HFFc6 (cell line): ENCODE results near the gene TIAL1. TPM values are rescaled to one million over a fixed set of nuclear protein-coding genes. Genes with fewer than 3 reads are reported as not detected.
A peak's percentile ranks its signal among the peaks of the same experiment; 100 is the strongest.

ENCODE experiments used
- DNase-seq: peaks from one replicate; pipeline ENCODE4 v3.0.0-alpha.2; 2018
- H3K27ac Mint-ChIP-seq: 2 replicates; pipeline ENCODE4 v1.8.0; 2020; ENCODE audit warnings: mild to moderate bottlenecking, mixed read lengths
- H3K27me3 Mint-ChIP-seq: 2 replicates; pipeline ENCODE4 v1.8.0; 2021; ENCODE audit warnings: mild to moderate bottlenecking, moderate library complexity, mixed read lengths; ENCODE audit not compliant: insufficient read depth
- H3K36me3 Mint-ChIP-seq: 2 replicates; pipeline ENCODE4 v1.8.0; 2021; ENCODE audit warnings: low read depth, mixed read lengths
- H3K4me1 Mint-ChIP-seq: 2 replicates; pipeline ENCODE4 v1.8.0; 2020; ENCODE audit warnings: low read depth, mixed read lengths
- H3K4me3 Mint-ChIP-seq: 2 replicates; pipeline ENCODE4 v1.8.0; 2020; ENCODE audit warnings: mild to moderate bottlenecking, moderate library complexity, mixed read lengths
- H3K9me3 Mint-ChIP-seq: 2 replicates; pipeline ENCODE4 v1.8.0; 2020; ENCODE audit warnings: mild to moderate bottlenecking, mixed read lengths
- total RNA-seq, 6 experiments: library from RNA; stranded (reverse); fragmentation: NEBNext Ultra II Directional; extraction: Animal tissue kit (Norgen Biotek cat#: 25700); gene quantifications; 2 replicates in 1 of 6; 3 replicates in 5 of 6; pipeline ENCODE4 v1.2.3, GENCODE V29; 2021
- TF ChIP-seq, protein P1 (sequence below): fragments of 200-600 bp; sonication (generic); IDR thresholded peaks from 2 replicates; pipeline ENCODE4 v1.5.0; 2021; ENCODE audit warnings: antibody characterized with exemption, mild to moderate bottlenecking

TIAL1 gene
- total RNA-seq, 6 experiments from 2014 or later, result 129 to 149 (median 134) TPM

- Mint-ChIP-seq H3K4me3 (no peak overlapping the region), H3K27ac (no peak overlapping the region), H3K4me1 (no peaks in the 10 kb centered on the region), H3K27me3 (no peaks in the 10 kb centered on the region; the same call in none of the 2 replicates), H3K36me3 (no peaks in the 10 kb centered on the region), H3K9me3 (no peaks in the 10 kb centered on the region)
- TF ChIP-seq, protein P1, sequence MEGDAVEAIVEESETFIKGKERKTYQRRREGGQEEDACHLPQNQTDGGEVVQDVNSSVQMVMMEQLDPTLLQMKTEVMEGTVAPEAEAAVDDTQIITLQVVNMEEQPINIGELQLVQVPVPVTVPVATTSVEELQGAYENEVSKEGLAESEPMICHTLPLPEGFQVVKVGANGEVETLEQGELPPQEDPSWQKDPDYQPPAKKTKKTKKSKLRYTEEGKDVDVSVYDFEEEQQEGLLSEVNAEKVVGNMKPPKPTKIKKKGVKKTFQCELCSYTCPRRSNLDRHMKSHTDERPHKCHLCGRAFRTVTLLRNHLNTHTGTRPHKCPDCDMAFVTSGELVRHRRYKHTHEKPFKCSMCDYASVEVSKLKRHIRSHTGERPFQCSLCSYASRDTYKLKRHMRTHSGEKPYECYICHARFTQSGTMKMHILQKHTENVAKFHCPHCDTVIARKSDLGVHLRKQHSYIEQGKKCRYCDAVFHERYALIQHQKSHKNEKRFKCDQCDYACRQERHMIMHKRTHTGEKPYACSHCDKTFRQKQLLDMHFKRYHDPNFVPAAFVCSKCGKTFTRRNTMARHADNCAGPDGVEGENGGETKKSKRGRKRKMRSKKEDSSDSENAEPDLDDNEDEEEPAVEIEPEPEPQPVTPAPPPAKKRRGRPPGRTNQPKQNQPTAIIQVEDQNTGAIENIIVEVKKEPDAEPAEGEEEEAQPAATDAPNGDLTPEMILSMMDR, result no peak
- DNase-seq, result no peak
These were observed 41.5 kb downstream of the TIAL1 start for GRCh38 chr10:119555178-119555784.

- no peaks in the 10 kb centered on the region for H3K36me3 Mint-ChIP-seq
- peaks cover 8% of the 10 kb centered on the region for H3K27me3 Mint-ChIP-seq
- no peaks in the 10 kb centered on the region for H3K9me3 Mint-ChIP-seq
- H3K4me1 Mint-ChIP-seq, result peaks cover 8% of the 10 kb centered on the region
- H3K27ac Mint-ChIP-seq, result no peak overlapping the region
- H3K4me3 Mint-ChIP-seq, result no peak overlapping the region
- DNase-seq, result no peak
- TF ChIP-seq, protein P1, result no peak
These were observed 45.9 kb downstream of the TIAL1 start for GRCh38 chr10:119550827-119551226.

- Mint-ChIP-seq H3K9me3 (no peaks in the 10 kb centered on the region), H3K27ac (no peak overlapping the region), H3K27me3 (peaks cover 8% of the 10 kb centered on the region), H3K36me3 (no peaks in the 10 kb centered on the region), H3K4me1 (peaks cover 18% of the 10 kb centered on the region), H3K4me3 (no peak overlapping the region)
- TF ChIP-seq, protein P1, result no peak
- DNase-seq, result no peak
These were observed 47.3 kb downstream of the TIAL1 start for GRCh38 chr10:119549247-119549999.

DNA sequence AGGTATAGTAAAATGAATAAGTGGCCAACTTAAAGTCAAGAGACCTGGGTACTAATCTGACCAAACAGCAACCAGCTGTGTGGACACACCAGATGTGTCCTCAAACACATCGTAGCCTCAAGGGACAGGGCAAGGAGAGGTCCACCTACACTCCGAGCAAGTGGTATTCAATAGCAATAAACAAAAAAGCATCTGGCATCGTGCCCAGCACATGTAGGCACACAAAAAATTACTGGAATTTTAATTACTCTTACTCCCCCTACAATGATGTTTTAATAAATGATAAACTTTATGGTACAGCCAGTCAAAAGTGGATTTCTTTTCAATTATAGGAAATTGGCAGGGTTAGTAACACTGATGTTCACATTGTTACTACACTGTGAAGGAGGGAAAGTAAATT, 50.8 kb downstream of the TIAL1 start:
- no peak overlapping the region for H3K27ac Mint-ChIP-seq
- DNase-seq, result no peak
- TF ChIP-seq, protein P1, result no peak
- no peaks in the 10 kb centered on the region for H3K9me3 Mint-ChIP-seq
- peaks cover 14% of the 10 kb centered on the region for H3K27me3 Mint-ChIP-seq
- H3K4me1 Mint-ChIP-seq, result peaks cover 35% of the 10 kb centered on the region
- no peaks in the 10 kb centered on the region for H3K36me3 Mint-ChIP-seq
- peak overlapping the region; percentile 4; the same call in 1 of the 2 replicates for H3K4me3 Mint-ChIP-seq

DNA sequence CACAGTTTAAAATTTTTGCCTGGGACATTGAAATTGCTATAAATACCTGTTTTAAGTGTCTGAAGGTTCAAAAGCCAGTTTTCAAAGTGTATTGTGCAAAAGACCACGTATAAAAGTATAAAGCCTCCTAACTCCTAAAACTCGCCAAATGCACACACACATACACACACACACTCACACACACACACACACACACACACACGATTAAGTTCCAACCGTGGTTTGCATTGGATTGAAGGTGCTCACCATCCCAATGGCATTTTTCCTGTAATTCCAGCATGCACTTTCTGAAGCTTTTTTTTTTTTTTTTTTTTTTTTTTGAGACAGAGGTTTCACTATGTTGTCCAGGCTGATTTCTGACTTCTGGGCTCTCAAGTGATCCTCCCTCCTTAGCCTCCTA, 51.5 kb downstream of the TIAL1 start:
- Mint-ChIP-seq H3K4me1 (peaks cover 42% of the 10 kb centered on the region), H3K27me3 (peaks cover 14% of the 10 kb centered on the region), H3K36me3 (no peaks in the 10 kb centered on the region), H3K27ac (no peak overlapping the region), H3K9me3 (no peaks in the 10 kb centered on the region), H3K4me3 (no peak overlapping the region)
- TF ChIP-seq, protein P1, result no peak
- no peak for DNase-seq
